HG03280 (cell line): ENCODE results near the gene ENTPD2.

Source experiments
- ATAC-seq: cut with Tn5 transposase; IDR thresholded peaks from one replicate; pipeline ENCODE4 v1.9.1; 2021; ENCODE audit warnings: mild to moderate bottlenecking, moderate library complexity; ENCODE audit not compliant: unreplicated experiment

The ENTPD2 gene

GRCh38 chr9:137031904-137032640 is 21.8 kb downstream of the ENTPD2 start, which contains the start of gene FUT7:
Gene FUT7, minus strand, starts transcription at chr9:137032088. Its CDS starts 97 bp downstream, at chr9:137031991.
- no peak for ATAC-seq

- ATAC-seq = no peak
Observed at GRCh38 chr9:137030538-137031527, 23.0 kb downstream of the ENTPD2 start.

- ATAC-seq = no peak
Observed at GRCh38 chr9:137030006-137030405, 23.9 kb downstream of the ENTPD2 start.

GRCh38 chr9:137029058-137029936 is 24.6 kb downstream of the ENTPD2 start:
- no peak for ATAC-seq

GRCh38 chr9:137028263-137029057 is 25.4 kb downstream of the ENTPD2 start:
- peak; percentile 44 for ATAC-seq

- ATAC-seq = no peak
Observed at GRCh38 chr9:137027369-137028262, 26.2 kb downstream of the ENTPD2 start, which contains the start of gene ABCA2. Gene ABCA2, minus strand, starts transcription at chr9:137028237. Its CDS starts 97 bp downstream, at chr9:137028140.

GRCh38 chr9:137026828-137027227 is 27.0 kb downstream of the ENTPD2 start:
- no peak for ATAC-seq

GRCh38 chr9:137026384-137026783 is 27.5 kb downstream of the ENTPD2 start:
- ATAC-seq = no peak

GRCh38 chr9:137025517-137025966 is 28.3 kb downstream of the ENTPD2 start:
- no peak for ATAC-seq

GRCh38 chr9:137023583-137023991 is 30.3 kb downstream of the ENTPD2 start:
- no peak for ATAC-seq

GRCh38 chr9:137023157-137023556 is 30.7 kb downstream of the ENTPD2 start:
- no peak for ATAC-seq

GRCh38 chr9:137022662-137023008 is 31.2 kb downstream of the ENTPD2 start:
- ATAC-seq = no peak

GRCh38 chr9:137021979-137022661 is 31.7 kb downstream of the ENTPD2 start:
- no peak for ATAC-seq

GRCh38 chr9:137021568-137021978 is 32.3 kb downstream of the ENTPD2 start:
- no peak for ATAC-seq

GRCh38 chr9:137020771-137021567 is 32.9 kb downstream of the ENTPD2 start:
- ATAC-seq = no peak

GRCh38 chr9:137019891-137020683 is 33.8 kb downstream of the ENTPD2 start:
- ATAC-seq = no peak
